Effector memory CD8-positive, alpha-beta T cell (primary cell): ENCODE results near the gene BBS9.
"Not testable (repeated sequence)": the region's sequence is repeated elsewhere in the genome, so short reads cannot be mapped to it uniquely, and the experiment has no call there.

ENCODE experiments used
- ATAC-seq: fragments of 150-1000 bp; cut with Tn5 transposase; replicated peaks from 2 replicates; pipeline ENCODE4 v1.10.0; 2021; ENCODE audit warnings: mild to moderate bottlenecking, moderate library complexity
- DNase-seq, 3 experiments: peaks; one replicate each; pipeline ENCODE4 v3.0.0; 2021
- H3K27ac Mint-ChIP-seq, 2 donors: one replicate each; pipeline ENCODE4 v1.8.0; 2022; ENCODE audit warnings: mild to moderate bottlenecking in 2 of 2, mixed read lengths in 2 of 2, moderate library complexity in 2 of 2
- H3K27me3 Mint-ChIP-seq, 2 donors: one replicate each; pipeline ENCODE4 v1.8.0; 2022; ENCODE audit warnings: mixed read lengths in 2 of 2
- H3K36me3 Mint-ChIP-seq: one replicate; pipeline ENCODE4 v1.8.0; 2022; ENCODE audit warnings: mild to moderate bottlenecking, moderate library complexity, mixed read lengths; ENCODE audit not compliant: insufficient read depth
- H3K4me1 Mint-ChIP-seq, 2 donors: one replicate each; pipeline ENCODE4 v1.8.0; 2022; ENCODE audit warnings: low read depth in 2 of 2, mixed read lengths in 2 of 2
- H3K4me3 Mint-ChIP-seq, 2 donors: one replicate each; pipeline ENCODE4 v1.8.0; 2022; ENCODE audit warnings: mild to moderate bottlenecking in 2 of 2, mixed read lengths in 2 of 2, moderate library complexity in 2 of 2
- H3K9me3 Mint-ChIP-seq, 2 donors: one replicate each; pipeline ENCODE4 v1.8.0; 2022; ENCODE audit warnings: mixed read lengths in 2 of 2

The BBS9 gene

DNA sequence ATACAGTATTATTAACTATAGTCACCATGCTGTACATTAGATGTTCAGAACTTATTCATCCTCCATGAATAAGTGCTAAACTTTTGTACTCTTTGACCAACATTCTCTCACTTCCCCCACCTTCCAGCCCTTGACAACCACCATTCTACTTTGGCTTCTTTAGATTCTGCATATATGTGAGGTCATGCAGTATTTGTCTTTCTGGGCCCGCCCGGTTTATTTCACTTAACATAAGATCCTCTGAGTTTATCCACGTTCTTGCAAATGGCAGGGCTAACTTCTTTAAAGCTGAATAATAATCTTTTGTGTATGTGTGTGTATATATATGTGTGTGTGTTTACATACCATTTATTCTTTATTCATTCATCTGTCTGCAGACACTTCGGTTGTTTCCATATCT, 336.8 kb downstream of the BBS9 start:
- Mint-ChIP-seq H3K27me3 (no peaks in the 10 kb centered on the region), H3K4me1 (peaks cover 0 to 3% of the 10 kb centered on the region in 2 donors), H3K4me3 (no peak overlapping the region), H3K27ac (no peak overlapping the region), H3K36me3 (no peaks in the 10 kb centered on the region), H3K9me3 (peaks cover 2 to 6% of the 10 kb centered on the region in 2 donors)
- no peak for DNase-seq
- ATAC-seq, result no peak

DNA sequence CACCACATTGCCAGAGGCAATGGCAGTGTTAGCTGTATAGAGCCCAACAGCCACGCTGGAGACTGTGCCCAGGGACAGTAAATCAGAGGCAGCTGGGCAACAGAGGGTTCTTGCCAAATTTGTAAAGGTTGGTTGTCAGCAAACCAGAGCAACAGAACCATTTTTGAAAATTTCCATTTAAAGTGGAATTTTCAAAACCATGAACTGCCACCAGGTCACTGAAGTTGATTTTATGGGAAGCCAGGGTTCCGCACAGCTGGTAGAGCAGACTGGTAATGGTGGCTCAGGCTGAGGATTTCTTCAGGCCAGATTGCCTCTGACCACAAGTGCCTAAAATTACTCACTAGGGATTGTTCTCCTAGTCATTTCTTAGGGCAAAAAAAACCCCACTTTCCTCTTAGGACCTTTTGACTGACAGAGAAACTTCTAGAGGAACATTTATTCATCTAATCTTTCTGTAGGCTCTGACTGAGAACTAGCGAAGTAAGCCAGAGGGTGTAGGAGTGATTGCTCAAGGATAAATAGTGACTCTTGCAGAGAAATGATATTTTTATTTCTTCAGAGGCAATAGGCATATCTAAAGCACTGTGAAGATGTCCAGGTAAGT, 342.4 kb downstream of the BBS9 start:
- no peak for ATAC-seq

DNA sequence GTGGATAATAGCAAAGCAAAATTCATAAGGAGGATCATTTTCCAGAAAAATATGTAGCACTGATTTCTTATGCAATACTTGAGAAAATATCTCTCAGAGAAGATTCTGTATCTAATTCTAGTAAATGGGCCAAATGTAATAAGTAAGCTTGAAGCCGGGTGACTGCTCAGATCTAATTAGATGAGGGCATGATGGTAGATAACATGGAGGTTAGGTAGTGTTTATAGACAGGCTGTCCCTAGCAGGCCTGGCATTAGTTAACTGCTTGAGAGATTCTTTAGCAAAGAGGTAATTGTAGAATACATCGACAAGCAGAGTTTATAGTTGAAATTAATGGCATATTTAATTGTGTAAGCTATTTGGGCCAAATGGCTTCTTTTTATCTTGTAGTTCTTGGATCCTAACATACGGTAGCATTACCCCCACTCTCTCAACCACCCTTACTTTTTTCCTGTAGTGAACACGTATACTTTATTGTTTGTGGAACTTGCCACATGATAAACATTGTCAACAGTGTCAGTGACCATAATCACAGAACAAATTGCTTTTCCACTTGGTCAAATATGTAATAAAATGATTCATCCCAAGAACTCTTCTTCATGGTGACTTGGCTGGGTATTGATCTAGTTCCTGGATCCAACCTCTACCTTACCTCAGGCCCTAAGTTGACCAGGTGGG, 343.1 kb downstream of the BBS9 start:
- Mint-ChIP-seq H3K4me1 (no peaks in the 10 kb centered on the region), H3K9me3 (peaks cover 2 to 5% of the 10 kb centered on the region in 2 donors), H3K4me3 (no peak overlapping the region), H3K27ac (no peak overlapping the region), H3K27me3 (no peaks in the 10 kb centered on the region), H3K36me3 (no peaks in the 10 kb centered on the region)
- no peak for DNase-seq
- no peak for ATAC-seq

More for the DNA sequence above, 342.4 kb downstream of the BBS9 start:
- Mint-ChIP-seq H3K27ac (no peak overlapping the region), H3K27me3 (no peaks in the 10 kb centered on the region), H3K9me3 (peaks cover 2 to 6% of the 10 kb centered on the region in 2 donors), H3K36me3 (no peaks in the 10 kb centered on the region), H3K4me3 (no peak overlapping the region), H3K4me1 (no peaks in the 10 kb centered on the region)
- DNase-seq, result no peak

DNA sequence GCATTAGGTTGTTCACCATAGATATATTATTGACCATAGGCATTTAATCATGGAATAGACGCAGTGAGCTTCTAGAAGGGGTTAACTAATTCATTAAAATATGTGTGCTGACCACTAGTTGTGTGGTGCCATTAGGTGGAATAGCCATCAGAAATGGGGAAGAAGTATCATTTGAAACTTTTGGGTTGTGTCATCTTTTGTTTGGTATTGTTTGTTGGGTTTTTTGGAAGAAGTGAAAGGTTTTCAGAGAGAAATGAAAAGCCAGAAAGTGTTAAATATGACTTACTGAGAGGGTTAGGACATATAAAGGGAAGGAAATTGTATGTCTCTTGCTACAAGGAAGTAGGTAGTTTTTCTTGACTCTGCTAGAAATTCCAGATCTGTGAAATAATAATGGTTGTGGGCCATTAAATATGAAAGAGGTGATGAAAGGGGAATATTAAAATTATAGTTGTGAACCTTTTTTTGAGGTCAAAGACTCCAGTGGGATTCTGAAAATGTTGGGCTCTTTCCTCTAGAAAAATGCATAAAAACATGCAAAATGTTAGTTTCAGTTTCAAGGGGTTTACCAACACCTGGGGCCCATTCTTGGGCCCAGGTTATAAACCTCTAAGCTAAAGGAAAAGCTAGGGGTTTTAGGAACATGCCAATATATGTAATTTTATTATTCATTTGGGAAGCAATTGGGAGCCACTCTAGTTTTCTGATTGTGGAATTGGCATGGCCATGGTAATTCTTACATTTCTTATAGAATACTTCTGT, 348.5 kb downstream of the BBS9 start:
- DNase-seq (no peak), ATAC-seq (no peak)
- Mint-ChIP-seq H3K27me3 (no peaks in the 10 kb centered on the region), H3K9me3 (peaks cover 5 to 7% of the 10 kb centered on the region in 2 donors), H3K27ac (no peak overlapping the region), H3K36me3 (no peaks in the 10 kb centered on the region), H3K4me3 (no peak overlapping the region), H3K4me1 (peaks cover 3% of the 10 kb centered on the region in 2 donors)

DNA sequence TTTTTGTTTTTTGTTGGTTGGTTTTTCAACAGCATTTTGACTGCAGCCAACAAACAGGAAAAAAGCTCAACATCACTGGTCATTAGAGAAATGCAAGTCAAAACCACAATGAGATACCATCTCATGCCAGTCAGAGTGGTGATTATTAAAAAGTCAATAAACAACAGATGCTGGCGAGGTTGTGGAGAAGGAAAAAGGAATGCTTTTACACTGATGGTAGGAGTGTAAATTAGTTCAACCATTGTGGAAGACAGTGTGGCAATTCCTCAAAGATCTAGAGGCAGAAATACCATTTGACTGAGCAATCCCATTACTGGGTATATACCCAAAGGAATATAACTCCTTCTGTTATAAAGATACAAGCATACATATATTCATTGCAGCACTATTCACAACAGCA, 355.1 kb downstream of the BBS9 start:
- peaks cover 5 to 14% of the 10 kb centered on the region in 2 donors for H3K9me3 Mint-ChIP-seq
- not testable (repeated sequence) for H3K27ac Mint-ChIP-seq, ATAC-seq, H3K36me3 Mint-ChIP-seq, H3K27me3 Mint-ChIP-seq, DNase-seq, H3K4me3 Mint-ChIP-seq, H3K4me1 Mint-ChIP-seq

DNA sequence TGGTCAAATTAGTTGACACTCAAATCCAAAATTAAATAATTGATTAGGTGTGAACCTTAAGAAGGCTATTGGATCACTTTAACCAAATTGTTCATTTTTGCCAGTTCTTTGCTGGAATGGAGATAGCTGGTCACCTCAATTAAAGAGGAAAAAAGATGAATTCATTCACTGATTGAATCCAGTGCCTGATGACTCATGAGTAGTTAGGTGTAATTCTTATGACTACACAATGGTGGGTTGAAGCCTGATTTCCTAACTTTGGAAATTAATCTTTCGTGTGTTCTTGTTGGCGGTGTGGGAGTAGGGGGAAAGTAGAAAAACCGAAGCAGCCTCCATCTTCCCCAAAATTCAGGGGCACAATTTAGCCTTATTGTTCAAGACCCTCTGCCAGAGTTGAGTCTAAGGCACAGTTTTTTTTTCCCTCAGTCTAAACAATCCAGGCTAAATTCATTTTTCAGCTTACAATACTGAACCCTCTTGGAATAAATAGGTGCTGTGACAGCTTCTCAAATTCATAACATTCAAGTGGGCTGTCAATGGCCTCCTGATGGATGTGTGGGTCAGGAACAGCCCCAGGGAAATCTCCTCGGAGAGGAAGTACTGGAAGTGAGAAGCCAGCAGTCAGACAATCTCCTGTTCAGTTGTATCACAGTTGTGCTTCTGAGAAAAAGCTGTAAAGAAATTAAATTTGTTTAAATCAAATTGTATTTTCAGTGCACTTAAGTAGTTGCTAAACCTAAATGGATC, 356.6 kb downstream of the BBS9 start:
- no peak for ATAC-seq
- H3K4me1 Mint-ChIP-seq, result no peaks in the 10 kb centered on the region
- peaks cover 1 to 7% of the 10 kb centered on the region in 2 donors for H3K9me3 Mint-ChIP-seq
- no peaks in the 10 kb centered on the region for H3K36me3 Mint-ChIP-seq
- no peak overlapping the region for H3K27ac Mint-ChIP-seq
- H3K27me3 Mint-ChIP-seq, result no peaks in the 10 kb centered on the region
- H3K4me3 Mint-ChIP-seq, result no peak overlapping the region
- DNase-seq, result no peak

DNA sequence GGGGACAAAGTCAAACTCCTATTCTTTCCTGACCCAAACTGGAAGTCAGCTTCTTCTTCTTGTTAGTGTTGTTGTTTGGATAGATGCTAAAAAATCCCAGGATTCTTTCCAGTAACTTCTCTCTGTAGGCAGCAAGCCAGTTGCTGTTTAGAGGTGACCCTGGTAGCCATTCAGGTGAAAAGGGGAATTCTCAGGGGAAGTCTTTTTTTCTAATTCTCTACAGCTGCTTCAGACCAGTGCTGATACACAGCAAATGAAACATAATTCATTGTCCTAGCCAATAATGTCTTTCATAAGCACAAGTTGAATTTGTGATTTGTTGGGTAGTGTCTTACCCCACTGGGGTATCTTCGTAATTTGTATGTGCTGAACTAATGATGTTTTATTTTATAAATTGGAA, 357.3 kb downstream of the BBS9 start:
- no peaks in the 10 kb centered on the region for H3K4me1 Mint-ChIP-seq
- no peak overlapping the region for H3K27ac Mint-ChIP-seq
- H3K9me3 Mint-ChIP-seq, result peaks cover 0 to 7% of the 10 kb centered on the region in 2 donors
- no peak for ATAC-seq
- H3K36me3 Mint-ChIP-seq, result no peaks in the 10 kb centered on the region
- H3K27me3 Mint-ChIP-seq, result no peaks in the 10 kb centered on the region
- no peak for DNase-seq
- H3K4me3 Mint-ChIP-seq, result no peak overlapping the region

DNA sequence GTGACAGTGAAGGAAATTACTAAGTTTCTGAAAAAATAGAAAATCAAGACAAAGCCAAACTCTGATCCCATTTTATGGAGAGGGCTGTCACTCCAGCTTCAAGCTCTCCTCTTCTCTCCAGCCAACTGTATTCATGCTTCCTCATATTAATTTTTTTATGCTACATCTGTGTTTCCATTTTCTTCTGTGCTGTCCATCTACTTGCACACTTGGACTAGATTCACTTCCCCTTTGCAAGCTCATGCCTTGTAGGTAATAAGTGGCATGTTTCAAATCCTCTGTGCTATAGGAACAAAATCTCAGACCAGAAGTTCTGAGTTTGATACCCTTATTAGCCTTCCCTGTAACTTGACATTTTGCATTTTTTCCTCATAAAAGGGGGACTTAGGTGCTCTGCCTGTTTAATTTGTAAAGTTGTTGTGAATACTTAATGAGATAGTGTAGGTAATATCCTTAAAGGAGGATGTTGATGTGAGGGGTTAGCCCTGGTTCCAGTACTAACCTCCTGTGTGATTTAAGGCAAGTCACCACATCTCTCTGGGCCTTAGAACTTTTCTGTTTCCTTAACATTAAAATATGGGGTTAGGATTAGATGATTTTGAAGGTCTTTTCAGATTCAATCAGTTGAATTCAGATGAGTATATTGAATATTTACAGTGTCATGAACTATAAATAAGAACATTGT, 358.8 kb downstream of the BBS9 start:
- H3K4me3 Mint-ChIP-seq, result no peak overlapping the region
- H3K36me3 Mint-ChIP-seq, result no peaks in the 10 kb centered on the region
- peaks cover 0 to 7% of the 10 kb centered on the region in 2 donors for H3K9me3 Mint-ChIP-seq
- H3K27ac Mint-ChIP-seq, result no peak overlapping the region
- no peak for DNase-seq
- H3K27me3 Mint-ChIP-seq, result no peaks in the 10 kb centered on the region
- ATAC-seq, result no peak
- no peaks in the 10 kb centered on the region for H3K4me1 Mint-ChIP-seq

DNA sequence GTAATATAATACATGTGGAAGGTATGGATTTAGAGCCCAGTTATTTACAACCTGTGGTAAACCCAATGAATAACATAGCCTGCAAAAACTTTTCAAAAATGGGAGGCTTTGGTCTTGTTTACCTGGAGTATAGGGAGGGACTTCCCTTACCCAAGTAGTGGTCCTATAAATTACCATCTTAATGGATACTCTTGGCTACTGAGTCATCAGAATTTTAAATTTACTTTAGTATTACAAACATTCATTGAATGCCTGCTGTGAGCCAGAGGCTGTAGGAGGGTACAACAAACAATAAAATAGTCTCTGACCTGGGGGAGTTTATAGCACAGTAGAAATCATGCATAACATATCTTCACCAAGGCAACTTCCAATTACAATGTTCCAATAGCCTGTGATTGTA, 365.1 kb downstream of the BBS9 start:
- DNase-seq (no peak), ATAC-seq (no peak)
- no peak overlapping the region for H3K27ac Mint-ChIP-seq
- H3K9me3 Mint-ChIP-seq, result no peaks in the 10 kb centered on the region
- H3K27me3 Mint-ChIP-seq, result no peaks in the 10 kb centered on the region
- H3K4me1 Mint-ChIP-seq, result peaks cover 0 to 3% of the 10 kb centered on the region in 2 donors
- H3K36me3 Mint-ChIP-seq, result no peaks in the 10 kb centered on the region
- H3K4me3 Mint-ChIP-seq, result no peak overlapping the region

DNA sequence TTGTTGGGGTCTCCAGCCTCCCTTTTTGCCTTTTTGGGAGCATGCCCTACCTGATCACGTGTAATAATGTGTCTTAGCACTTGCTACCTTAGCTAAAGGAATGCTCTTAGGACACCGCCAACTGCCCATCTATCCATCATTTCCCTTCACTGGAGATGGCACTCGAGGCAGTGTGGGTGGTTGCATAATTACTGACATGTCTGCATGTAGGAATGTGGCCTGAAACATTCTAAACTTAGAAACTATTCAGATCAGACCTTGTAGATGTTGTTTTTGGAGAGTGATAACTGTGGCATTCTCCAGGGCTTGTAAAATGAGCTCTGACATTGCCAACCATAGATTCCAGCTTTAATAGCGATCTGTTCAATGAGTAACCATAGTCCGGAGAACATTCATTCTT, 365.8 kb downstream of the BBS9 start:
- no peaks in the 10 kb centered on the region for H3K9me3 Mint-ChIP-seq
- H3K4me3 Mint-ChIP-seq, result no peak overlapping the region
- H3K36me3 Mint-ChIP-seq, result no peaks in the 10 kb centered on the region
- H3K27ac Mint-ChIP-seq, result no peak overlapping the region
- H3K4me1 Mint-ChIP-seq, result peaks cover 0 to 3% of the 10 kb centered on the region in 2 donors
- no peaks in the 10 kb centered on the region for H3K27me3 Mint-ChIP-seq
- DNase-seq (no peak), ATAC-seq (no peak)

DNA sequence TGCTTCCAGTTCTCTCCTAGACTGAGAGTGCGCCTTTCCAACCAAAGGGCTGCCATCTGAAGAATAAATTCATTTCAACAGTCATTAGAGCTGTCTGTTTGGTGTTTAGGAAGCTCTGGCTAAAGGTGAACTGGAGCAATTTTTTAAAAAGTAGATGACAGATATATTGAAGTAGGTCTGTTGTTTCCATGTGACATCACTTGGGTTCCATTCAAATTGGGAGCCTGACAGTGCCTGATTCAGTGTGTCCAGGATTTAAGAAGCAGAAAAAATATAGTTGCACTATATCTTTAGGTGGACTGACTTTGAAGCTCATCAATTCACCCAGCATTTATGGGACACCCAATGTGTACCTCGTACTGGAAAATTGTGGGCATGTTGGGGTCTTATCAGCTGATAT, 367.7 kb downstream of the BBS9 start:
- Mint-ChIP-seq H3K36me3 (no peaks in the 10 kb centered on the region), H3K27ac (no peak overlapping the region), H3K4me3 (no peak overlapping the region), H3K27me3 (no peaks in the 10 kb centered on the region), H3K9me3 (no peaks in the 10 kb centered on the region), H3K4me1 (peaks cover 0 to 3% of the 10 kb centered on the region in 2 donors)
- ATAC-seq, result no peak
- no peak for DNase-seq

DNA sequence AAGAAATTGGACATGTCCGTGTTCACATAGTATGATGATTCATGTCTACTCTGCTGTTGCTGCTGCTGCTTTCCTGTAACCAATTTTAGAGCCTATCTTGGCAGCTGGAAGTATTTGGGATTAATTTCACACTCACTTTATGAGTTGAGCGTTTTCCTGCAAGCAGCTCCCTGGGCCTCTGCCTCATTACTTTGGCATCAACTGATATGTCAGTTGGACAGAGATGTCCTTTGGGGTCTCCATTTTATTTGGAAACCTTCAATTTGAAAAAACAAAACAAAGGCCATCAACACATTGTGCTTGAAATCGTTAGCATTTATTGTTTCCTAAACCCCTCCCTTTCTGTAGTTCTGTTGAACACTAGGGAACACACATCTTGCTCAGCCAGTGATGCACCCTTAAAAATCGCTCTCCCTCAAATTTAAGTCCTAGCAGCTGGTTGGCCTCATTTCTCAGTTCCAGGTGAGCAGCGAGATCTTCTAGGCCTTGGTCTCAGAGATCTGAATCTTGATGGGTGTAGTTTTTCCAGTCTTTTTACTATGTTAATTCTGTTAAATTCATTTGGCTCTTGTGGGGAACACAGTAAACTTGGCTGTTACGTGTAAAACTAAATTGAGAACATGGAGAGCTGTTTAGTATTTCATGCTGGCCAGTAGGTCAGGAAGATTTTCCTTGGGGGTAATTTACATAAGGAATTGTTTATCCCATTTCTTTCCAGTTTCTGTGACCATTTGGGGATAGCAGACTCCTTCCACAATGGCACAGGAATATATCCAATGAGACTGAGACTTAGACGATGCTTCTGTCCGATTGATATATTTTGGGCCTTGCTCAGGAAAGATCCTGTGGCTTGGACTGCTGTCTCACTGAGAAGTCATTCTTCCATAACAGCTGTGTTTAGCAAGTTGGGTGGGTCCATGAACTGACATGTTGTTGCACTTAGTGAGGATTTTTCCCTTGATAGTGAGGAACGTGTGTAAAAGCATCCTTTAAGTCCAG, 371.6 kb downstream of the BBS9 start:
- ATAC-seq (no peak), DNase-seq (no peak)
- peaks cover 0 to 3% of the 10 kb centered on the region in 2 donors for H3K4me1 Mint-ChIP-seq
- H3K27ac Mint-ChIP-seq, result no peak overlapping the region
- no peaks in the 10 kb centered on the region for H3K27me3 Mint-ChIP-seq
- no peaks in the 10 kb centered on the region for H3K36me3 Mint-ChIP-seq
- no peaks in the 10 kb centered on the region for H3K9me3 Mint-ChIP-seq
- no peak overlapping the region for H3K4me3 Mint-ChIP-seq
